HEK293T (cell line): ENCODE results near the gene CCDC83.

Source experiments
- CTCF ChIA-PET: fragments of 350-600 bp; formaldehyde crosslinking; extraction: SDS; loops from one replicate; lab custom pipeline; 2021; ENCODE audit warnings: antibody characterized with exemption, inconsistent platforms; lab: Yijun Ruan, JAX
- POLR2A ChIA-PET: fragments of 350-600 bp; formaldehyde crosslinking; extraction: SDS; loops from one replicate; lab custom pipeline; 2020; ENCODE audit warnings: antibody characterized with exemption, inconsistent platforms; lab: Yijun Ruan, JAX
- DNase-seq: peaks from one replicate; pipeline ENCODE4 v3.0.0; 2012; ENCODE audit warnings: mixed read lengths; ENCODE audit errors: extremely low spot score
- ARNT ChIP-seq: fragments of 450-650 bp; IDR thresholded peaks from 2 replicates; pipeline ENCODE4 v1.6.1; 2017; ENCODE audit warnings: mild to moderate bottlenecking
- BHLHE40 ChIP-seq: fragments of 450-650 bp; IDR thresholded peaks from 2 replicates; pipeline ENCODE4 v1.6.1; 2016; ENCODE audit warnings: mild to moderate bottlenecking, moderate library complexity, borderline replicate concordance
- CTBP1 ChIP-seq: fragments of 450-650 bp; IDR thresholded peaks from 2 replicates; pipeline ENCODE4 v1.6.1; 2016; ENCODE audit warnings: borderline replicate concordance
- ELF4 ChIP-seq: fragments of 450-650 bp; IDR thresholded peaks from 2 replicates; pipeline ENCODE4 v1.6.1; 2017; ENCODE audit warnings: antibody characterized with exemption
- FOXA1 ChIP-seq: fragments of 450-650 bp; IDR thresholded peaks from 2 replicates; pipeline ENCODE4 v1.6.1; 2016; ENCODE audit warnings: mild to moderate bottlenecking
- FOXK2 ChIP-seq: fragments of 450-650 bp; IDR thresholded peaks from 2 replicates; pipeline ENCODE4 v1.6.1; 2016; ENCODE audit warnings: mild to moderate bottlenecking
- HDGF ChIP-seq: fragments of 450-650 bp; IDR thresholded peaks from 2 replicates; pipeline ENCODE4 v1.6.1; 2017; ENCODE audit warnings: antibody characterized with exemption, borderline replicate concordance
- L3MBTL2 ChIP-seq: fragments of 450-650 bp; conservative IDR thresholded peaks from 2 replicates; pipeline ENCODE4 v1.6.1; 2016; ENCODE audit warnings: mild to moderate bottlenecking
- NFRKB ChIP-seq: fragments of 450-650 bp; IDR thresholded peaks from 2 replicates; pipeline ENCODE4 v1.6.1; 2016; ENCODE audit warnings: mild to moderate bottlenecking, moderate library complexity
- SP1 ChIP-seq: fragments of 450-650 bp; IDR thresholded peaks from 2 replicates; pipeline ENCODE4 v1.6.1; 2017
- SUZ12 ChIP-seq: fragments of 450-650 bp; IDR thresholded peaks from 2 replicates; pipeline ENCODE4 v1.6.1; 2016; ENCODE audit warnings: mild to moderate bottlenecking
- TARDBP ChIP-seq: fragments of 450-650 bp; IDR thresholded peaks from 2 replicates; pipeline ENCODE4 v1.6.1; 2016
- ZNF384 ChIP-seq: fragments of 450-650 bp; IDR thresholded peaks from 2 replicates; pipeline ENCODE4 v1.6.1; 2016
- TF ChIP-seq, protein P1 (sequence below): fragments of 450-650 bp; IDR thresholded peaks from 2 replicates; pipeline ENCODE4 v1.6.1; 2016

CCDC83 gene

DNA sequence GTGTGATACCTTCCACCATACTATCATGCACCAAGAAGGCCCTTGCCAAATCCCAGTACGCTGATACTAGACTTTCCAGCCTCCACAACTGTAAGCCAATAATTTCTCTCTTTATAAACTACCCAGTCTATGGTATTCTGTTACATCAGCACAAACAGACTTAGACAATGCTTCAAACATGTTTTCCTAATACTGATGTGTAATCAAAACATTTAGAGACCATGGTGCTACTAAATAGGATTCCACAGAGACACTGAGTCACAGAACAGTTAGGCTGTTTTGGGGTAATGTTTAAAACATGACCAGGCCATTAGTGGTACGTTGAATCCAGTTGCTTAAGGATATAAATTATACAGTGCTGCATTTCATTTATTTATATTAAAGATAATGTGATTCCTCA is 110.0 kb downstream of the CCDC83 start:
- no peak for DNase-seq
- TF ChIP-seq SUZ12 (no peak), HDGF (no peak), TARDBP (no peak), BHLHE40 (no peak), SP1 (no peak)
- TF ChIP-seq, protein P1, sequence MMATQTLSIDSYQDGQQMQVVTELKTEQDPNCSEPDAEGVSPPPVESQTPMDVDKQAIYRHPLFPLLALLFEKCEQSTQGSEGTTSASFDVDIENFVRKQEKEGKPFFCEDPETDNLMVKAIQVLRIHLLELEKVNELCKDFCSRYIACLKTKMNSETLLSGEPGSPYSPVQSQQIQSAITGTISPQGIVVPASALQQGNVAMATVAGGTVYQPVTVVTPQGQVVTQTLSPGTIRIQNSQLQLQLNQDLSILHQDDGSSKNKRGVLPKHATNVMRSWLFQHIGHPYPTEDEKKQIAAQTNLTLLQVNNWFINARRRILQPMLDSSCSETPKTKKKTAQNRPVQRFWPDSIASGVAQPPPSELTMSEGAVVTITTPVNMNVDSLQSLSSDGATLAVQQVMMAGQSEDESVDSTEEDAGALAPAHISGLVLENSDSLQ, result no peak
- CTCF ChIA-PET, result no interaction called here
- POLR2A ChIA-PET, result no interaction called here

DNA sequence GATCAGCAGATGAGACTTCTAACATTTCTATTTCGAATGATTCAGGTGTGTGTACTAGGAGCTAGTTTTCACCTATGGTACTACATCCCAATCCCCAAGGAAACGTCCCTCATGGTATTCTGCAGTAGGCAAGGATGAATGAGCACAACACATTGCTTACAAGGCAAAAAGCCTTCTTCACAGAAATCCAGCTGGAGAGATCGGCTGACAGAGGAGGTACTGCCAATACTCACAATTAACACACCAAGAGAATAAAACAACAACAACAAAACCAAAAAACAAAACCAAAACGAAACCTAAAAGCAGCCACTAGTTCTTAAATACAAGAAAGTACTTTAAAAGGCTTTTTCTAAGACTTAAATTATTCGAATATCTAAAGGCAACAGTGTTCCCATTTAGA is 112.3 kb downstream of the CCDC83 start:
- CTCF ChIA-PET, result no interaction called here
- TF ChIP-seq NFRKB (no peak), ZNF384 (no peak), BHLHE40 (no peak), SP1 (no peak), ARNT (no peak), ELF4 (no peak), HDGF (no peak), CTBP1 (no peak), L3MBTL2 (no peak), SUZ12 (no peak), FOXK2 (no peak), FOXA1 (no peak)
- TF ChIP-seq, protein P1, result no peak
- no peak for DNase-seq
- POLR2A ChIA-PET, result no interaction called here
